HG03280 (cell line): ENCODE data around the gene ZBTB46.

Source experiments
- ATAC-seq: cut with Tn5 transposase; IDR thresholded peaks from one replicate; pipeline ENCODE4 v1.9.1; 2021; ENCODE audit warnings: mild to moderate bottlenecking, moderate library complexity; ENCODE audit not compliant: unreplicated experiment

Gene ZBTB46

GRCh38 chr20:63697357-63697867 lies 133.7 kb downstream of the ZBTB46 start:
- no peak for ATAC-seq

DNA sequence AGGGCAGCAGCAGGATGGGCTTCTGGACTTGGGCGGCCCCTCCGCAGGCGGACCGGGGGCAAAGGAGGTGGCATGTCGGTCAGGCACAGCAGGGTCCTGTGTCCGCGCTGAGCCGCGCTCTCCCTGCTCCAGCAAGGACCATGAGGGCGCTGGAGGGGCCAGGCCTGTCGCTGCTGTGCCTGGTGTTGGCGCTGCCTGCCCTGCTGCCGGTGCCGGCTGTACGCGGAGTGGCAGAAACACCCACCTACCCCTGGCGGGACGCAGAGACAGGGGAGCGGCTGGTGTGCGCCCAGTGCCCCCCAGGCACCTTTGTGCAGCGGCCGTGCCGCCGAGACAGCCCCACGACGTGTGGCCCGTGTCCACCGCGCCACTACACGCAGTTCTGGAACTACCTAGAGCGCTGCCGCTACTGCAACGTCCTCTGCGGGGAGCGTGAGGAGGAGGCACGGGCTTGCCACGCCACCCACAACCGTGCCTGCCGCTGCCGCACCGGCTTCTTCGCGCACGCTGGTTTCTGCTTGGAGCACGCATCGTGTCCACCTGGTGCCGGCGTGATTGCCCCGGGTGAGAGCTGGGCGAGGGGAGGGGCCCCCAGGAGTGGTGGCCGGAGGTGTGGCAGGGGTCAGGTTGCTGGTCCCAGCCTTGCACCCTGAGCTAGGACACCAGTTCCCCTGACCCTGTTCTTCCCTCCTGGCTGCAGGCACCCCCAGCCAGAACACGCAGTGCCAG lies 134.3 kb downstream of the ZBTB46 start, which contains the start of gene TNFRSF6B:
Gene TNFRSF6B, plus strand, starts transcription at position 25 of the 729 bp plus-strand sequence. Its CDS starts 116 bp downstream, at position 141.
- ATAC-seq: no peak

GRCh38 chr20:63696306-63696627 lies 134.8 kb downstream of the ZBTB46 start:
- no peak for ATAC-seq

DNA sequence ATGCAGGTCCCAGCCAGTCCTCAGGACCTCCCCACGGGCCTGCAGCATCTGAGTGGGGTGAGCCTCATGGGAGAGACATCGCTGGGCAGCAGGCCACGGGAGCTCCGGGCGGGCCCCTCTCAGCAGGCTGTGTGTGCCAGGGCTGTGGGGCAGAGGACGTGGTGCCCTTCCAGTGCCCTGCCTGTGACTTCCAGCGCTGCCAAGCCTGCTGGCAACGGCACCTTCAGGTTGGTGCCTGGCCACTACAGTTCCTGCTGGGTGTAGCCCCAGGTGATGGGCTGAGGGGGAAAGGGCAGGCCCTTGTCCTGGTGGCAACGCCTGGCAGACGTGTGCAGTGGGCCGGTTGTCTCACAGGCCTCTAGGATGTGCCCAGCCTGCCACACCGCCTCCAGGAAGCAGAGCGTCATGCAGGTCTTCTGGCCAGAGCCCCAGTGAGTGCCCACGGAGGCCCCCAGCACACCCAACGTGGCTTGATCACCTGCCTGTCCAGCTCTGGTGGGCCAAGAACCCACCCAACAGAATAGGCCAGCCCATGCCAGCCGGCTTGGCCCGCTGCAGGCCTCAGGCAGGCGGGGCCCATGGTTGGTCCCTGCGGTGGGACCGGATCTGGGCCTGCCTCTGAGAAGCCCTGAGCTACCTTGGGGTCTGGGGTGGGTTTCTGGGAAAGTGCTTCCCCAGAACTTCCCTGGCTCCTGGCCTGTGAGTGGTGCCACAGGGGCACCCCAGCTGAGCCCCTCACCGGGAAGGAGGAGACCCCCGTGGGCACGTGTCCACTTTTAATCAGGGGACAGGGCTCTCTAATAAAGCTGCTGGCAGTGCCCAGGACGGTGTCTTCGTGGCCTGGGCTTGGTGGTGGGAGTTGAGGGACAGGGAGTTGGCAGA lies 135.4 kb downstream of the ZBTB46 start:
- ATAC-seq: no peak

DNA sequence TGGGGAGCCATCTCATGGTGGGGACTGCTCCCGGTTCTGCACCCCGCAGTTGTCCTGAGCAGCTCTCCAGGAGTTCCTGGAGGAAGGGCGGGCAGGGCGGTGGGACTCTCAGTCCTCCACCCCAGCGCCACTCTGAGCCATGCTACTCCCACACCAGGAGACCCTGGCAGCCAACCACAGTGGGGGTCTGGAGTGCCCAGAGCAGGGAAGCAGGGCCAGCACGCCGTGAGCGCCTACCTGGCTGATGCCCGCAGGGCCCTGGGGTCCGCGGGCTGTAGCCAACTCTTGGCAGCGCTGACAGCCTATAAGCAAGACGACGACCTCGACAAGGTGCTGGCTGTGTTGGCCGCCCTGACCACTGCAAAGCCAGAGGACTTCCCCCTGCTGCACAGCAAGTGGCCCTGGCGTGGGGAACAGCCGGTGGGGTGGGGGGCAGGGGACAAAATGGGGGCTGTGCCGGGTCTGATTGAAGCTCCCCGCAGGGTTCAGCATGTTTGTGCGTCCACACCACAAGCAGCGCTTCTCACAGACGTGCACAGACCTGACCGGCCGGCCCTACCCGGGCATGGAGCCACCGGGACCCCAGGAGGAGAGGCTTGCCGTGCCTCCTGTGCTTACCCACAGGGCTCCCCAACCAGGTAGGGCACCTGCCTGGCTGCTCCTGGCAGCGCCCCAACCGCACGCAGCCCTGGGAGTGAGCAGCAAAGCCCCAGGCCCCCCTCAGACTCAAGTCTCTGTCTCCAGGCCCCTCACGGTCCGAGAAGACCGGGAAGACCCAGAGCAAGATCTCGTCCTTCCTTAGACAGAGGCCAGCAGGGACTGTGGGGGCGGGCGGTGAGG lies 136.3 kb downstream of the ZBTB46 start:
- no peak for ATAC-seq

DNA sequence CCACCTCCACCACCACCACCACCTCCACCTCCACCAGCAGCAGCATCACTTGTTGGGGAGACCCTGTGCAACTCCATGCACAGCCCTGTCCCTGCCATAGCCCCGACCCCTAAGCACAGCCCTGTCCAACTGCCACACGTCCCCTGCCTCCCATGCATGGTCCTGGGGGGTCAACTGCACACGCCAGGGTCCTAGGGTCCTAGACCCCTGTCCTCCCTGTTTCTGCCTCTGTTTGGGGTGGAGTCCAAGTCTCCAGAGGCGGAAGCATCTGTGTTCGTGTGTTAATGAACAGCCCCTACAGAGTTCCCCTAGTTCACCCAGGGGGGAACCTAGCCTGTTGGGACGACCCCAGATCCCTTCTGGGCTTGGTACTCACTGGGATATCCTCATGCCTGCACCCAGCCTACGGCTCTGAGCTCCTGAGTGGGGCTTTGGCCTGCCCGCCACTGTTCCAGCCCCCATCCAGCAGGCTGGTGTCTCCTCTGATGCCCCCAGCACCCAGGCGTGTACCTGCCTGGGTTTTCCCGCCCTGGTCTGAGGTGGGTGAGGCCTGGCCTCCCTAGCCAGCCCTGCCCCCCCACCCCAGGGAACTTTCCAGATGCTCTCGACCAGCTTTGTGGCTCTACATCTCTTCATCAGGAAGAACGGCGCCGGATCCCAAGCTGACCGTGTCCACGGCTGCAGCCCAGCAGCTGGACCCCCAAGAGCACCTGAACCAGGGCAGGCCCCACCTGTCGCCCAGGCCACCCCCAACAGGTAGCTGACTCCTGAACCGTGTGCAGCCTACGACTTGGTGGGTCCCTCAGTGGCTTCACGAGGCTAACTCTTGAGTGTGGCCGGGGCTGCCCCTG lies 137.1 kb downstream of the ZBTB46 start:
- ATAC-seq: no peak
